Endodermal cell (in vitro differentiated cells): ENCODE measurements around the gene PPP1R9A. TPM values are rescaled to one million over a fixed set of nuclear protein-coding genes. Genes with fewer than 3 reads are reported as not detected.

Experiments used
- DNase-seq: peaks from one replicate; pipeline ENCODE4 v3.0.0-alpha.2; 2017
- H3K27ac ChIP-seq: 2 replicates; pipeline ENCODE4 v1.5.1; 2013; ENCODE audit warnings: mild to moderate bottlenecking, low read depth, low read length, moderate library complexity
- H3K27me3 ChIP-seq: 2 replicates; pipeline ENCODE4 v1.6.1; 2013; ENCODE audit warnings: mild to moderate bottlenecking, low read length, moderate library complexity; ENCODE audit not compliant: insufficient read depth, control insufficient read depth, poor library complexity, severe bottlenecking
- H3K36me3 ChIP-seq: 2 replicates; pipeline ENCODE4 v1.7.0; 2013; ENCODE audit warnings: mild to moderate bottlenecking, low read length, moderate library complexity; ENCODE audit not compliant: control insufficient read depth, insufficient read depth
- H3K4me1 ChIP-seq: one replicate; pipeline ENCODE4 v1.7.0; 2013; ENCODE audit warnings: low read length; ENCODE audit not compliant: control insufficient read depth, insufficient read depth
- H3K4me3 ChIP-seq: 2 replicates; pipeline ENCODE4 v1.5.1; 2013; ENCODE audit warnings: mild to moderate bottlenecking, low read length, moderate library complexity
- H3K9ac ChIP-seq: 2 replicates; pipeline ENCODE4 v1.6.1; 2013; ENCODE audit warnings: mild to moderate bottlenecking, low read length, moderate library complexity; ENCODE audit not compliant: poor library complexity, severe bottlenecking; ENCODE audit errors: extremely low read depth
- H3K9me3 ChIP-seq: 2 replicates; pipeline ENCODE4 v1.6.1; 2013; ENCODE audit warnings: mild to moderate bottlenecking, low read length, moderate library complexity; ENCODE audit not compliant: control insufficient read depth
- H3K27ac Mint-ChIP-seq: 2 replicates; pipeline ENCODE4 v1.8.0; 2020; ENCODE audit warnings: mixed read lengths
- H3K27me3 Mint-ChIP-seq: 2 replicates; pipeline ENCODE4 v1.8.0; 2021; ENCODE audit warnings: mild to moderate bottlenecking, mixed read lengths; ENCODE audit not compliant: insufficient read depth
- H3K36me3 Mint-ChIP-seq: 2 replicates; pipeline ENCODE4 v1.8.0; 2020; ENCODE audit warnings: low read depth, mixed read lengths
- H3K4me1 Mint-ChIP-seq: 2 replicates; pipeline ENCODE4 v1.8.0; 2020; ENCODE audit warnings: mixed read lengths
- H3K4me3 Mint-ChIP-seq: 2 replicates; pipeline ENCODE4 v1.8.0; 2020; ENCODE audit warnings: mild to moderate bottlenecking, moderate library complexity, mixed read lengths
- H3K9me3 Mint-ChIP-seq: 2 replicates; pipeline ENCODE4 v1.8.0; 2020; ENCODE audit warnings: mild to moderate bottlenecking, mixed read lengths
- CTCF ChIP-seq: fragments of 200-600 bp; sonication (generic); conservative IDR thresholded peaks from 2 replicates; pipeline ENCODE4 v1.5.0; 2021; ENCODE audit warnings: antibody characterized with exemption, mild to moderate bottlenecking
- WGBS, 2 experiments: methylation state at CpG; one replicate each; pipeline versions ENCODE4 v1.1.5 to v1.1.7; 2013; ENCODE audit warnings: missing lambda C conversion rate in 2 of 2, mixed read lengths in 1 of 2; ENCODE audit not compliant: insufficient coverage in 1 of 2, insufficient read length in 1 of 2; 5-methylcytosine and 5-hydroxymethylcytosine counted together
- total RNA-seq, 2 donors: library from RNA; stranded (reverse); fragmentation: NEBNext Ultra II Directional in 1 of 2; extraction: Animal tissue kit (Norgen Biotek cat#: 25700) in 1 of 2; gene quantifications; 2 replicates in 1 of 2; 3 replicates in 1 of 2; pipeline ENCODE4 v1.2.1, GENCODE V29; 2021

Gene PPP1R9A
- total RNA-seq, 2 donors from 2014 or later, result 38.7 to 39.4 TPM

- Mint-ChIP-seq H3K9me3 (no peaks in the 10 kb centered on the region), H3K4me3 (no peak overlapping the region), H3K27ac (no peak overlapping the region), H3K4me1 (no peaks in the 10 kb centered on the region), H3K36me3 (no peaks in the 10 kb centered on the region), H3K27me3 (no peaks in the 10 kb centered on the region)
- no peak for DNase-seq
- no peak for TF ChIP-seq CTCF
- Histone ChIP-seq H3K4me1 (no peaks in the 10 kb centered on the region), H3K9ac (no peak overlapping the region), H3K27me3 (no peaks in the 10 kb centered on the region), H3K27ac (no peak overlapping the region), H3K9me3 (no peaks in the 10 kb centered on the region), H3K4me3 (no peak overlapping the region), H3K36me3 (no peaks in the 10 kb centered on the region)
- 88 to 98% methylated on average over 3 of the region's 3 CpGs for WGBS, 2 experiments
These were observed 390.7 kb downstream of the PPP1R9A start for GRCh38 chr7:95298091-95298490.

- no peaks in the 10 kb centered on the region for H3K27me3 Mint-ChIP-seq
- Histone ChIP-seq H3K4me1 (no peaks in the 10 kb centered on the region), H3K9ac (no peak overlapping the region), H3K36me3 (no peaks in the 10 kb centered on the region), H3K4me3 (no peak overlapping the region), H3K27ac (no peak overlapping the region), H3K9me3 (no peaks in the 10 kb centered on the region), H3K27me3 (no peaks in the 10 kb centered on the region)
- TF ChIP-seq CTCF, result no peak
- H3K36me3 Mint-ChIP-seq, result no peaks in the 10 kb centered on the region
- no peak for DNase-seq
- no peak overlapping the region for H3K27ac Mint-ChIP-seq
- 87 to 90% methylated on average over 3 to 9 of the region's 9 CpGs for WGBS, 2 experiments
- no peaks in the 10 kb centered on the region for H3K9me3 Mint-ChIP-seq
- peaks cover 11% of the 10 kb centered on the region for H3K4me1 Mint-ChIP-seq
- H3K4me3 Mint-ChIP-seq, result no peak overlapping the region
These were observed 395.9 kb downstream of the PPP1R9A start for GRCh38 chr7:95303013-95303905.

GRCh38 chr7:95304990-95305389, 397.6 kb downstream of the PPP1R9A start:
- H3K27ac ChIP-seq, result no peak overlapping the region
- H3K4me3 Mint-ChIP-seq, result no peak overlapping the region
- no peak for TF ChIP-seq CTCF
- no peak overlapping the region for H3K4me3 ChIP-seq
- no peaks in the 10 kb centered on the region for H3K27me3 Mint-ChIP-seq
- no peaks in the 10 kb centered on the region for H3K4me1 ChIP-seq
- H3K9me3 Mint-ChIP-seq, result no peaks in the 10 kb centered on the region
- DNase-seq, result peak; percentile 77
- peaks cover 11% of the 10 kb centered on the region for H3K4me1 Mint-ChIP-seq
- no peak overlapping the region for H3K27ac Mint-ChIP-seq
- H3K27me3 ChIP-seq, result no peaks in the 10 kb centered on the region
- no peaks in the 10 kb centered on the region for H3K36me3 ChIP-seq
- no peaks in the 10 kb centered on the region for H3K36me3 Mint-ChIP-seq
- no peak overlapping the region for H3K9ac ChIP-seq
- no peaks in the 10 kb centered on the region for H3K9me3 ChIP-seq
- WGBS, 2 experiments, result 76 to 81% methylated on average over 7 of the region's 7 CpGs
